ENCODE results near the gene RTN4IP1. TPM values are rescaled to one million over a fixed set of nuclear protein-coding genes. Genes with fewer than 3 reads are reported as not detected.
A peak's percentile ranks its signal among the peaks of the same experiment; 100 is the strongest.

The RTN4IP1 gene
- total RNA-seq, 1 experiment from 2014 or later, result 12.5 TPM

- Histone ChIP-seq H4K91ac (ENCODE audit: insufficient read length, low read depth, low read length) (no peak overlapping the region), H3K79me2 (ENCODE audit: insufficient read depth, low read length) (no peaks in the 10 kb centered on the region), H2BK5ac (ENCODE audit: insufficient read length, low read length) (no peak overlapping the region), H3K9ac (ENCODE audit: extremely low read depth, insufficient read length, low read length) (no peak overlapping the region), H3K4me2 (ENCODE audit: insufficient read depth, insufficient read length, low read length) (no peak overlapping the region), H4K5ac (ENCODE audit: insufficient read length, low read depth, low read length) (no peak overlapping the region), H3K23ac (ENCODE audit: insufficient read length, low read depth, low read length) (no peak overlapping the region), H3K27ac (ENCODE audit: insufficient read length, low read depth, low read length) (no peak overlapping the region), H2BK120ac (ENCODE audit: low read depth, low read length, poor library complexity, severe bottlenecking) (no peak overlapping the region), H3K56ac (ENCODE audit: insufficient read length, low read depth, low read length) (no peak overlapping the region), H3K4me1 (ENCODE audit: insufficient read depth, low read length) (no peaks in the 10 kb centered on the region), H4K8ac (replicated peaks; ENCODE audit: insufficient read length, low read depth, low read length) (no peak overlapping the region), H2AFZ (ENCODE audit: low read length) (no peak overlapping the region), H2BK12ac (ENCODE audit: insufficient read length, low read depth, low read length) (no peak overlapping the region), H3K27me3 (ENCODE audit: insufficient read depth, low read length) (no peaks in the 10 kb centered on the region), H3K4ac (ENCODE audit: low read depth, low read length) (no peak overlapping the region), H4K20me1 (ENCODE audit: control insufficient read depth, insufficient read depth, insufficient read length) (no peaks in the 10 kb centered on the region), H3K9me3 (ENCODE audit: control insufficient read depth, low read depth, low read length) (no peaks in the 10 kb centered on the region), H2AK5ac (ENCODE audit: insufficient read length, low read length) (no peak overlapping the region), H2BK20ac (ENCODE audit: low read depth, low read length, poor library complexity, severe bottlenecking) (no peak overlapping the region), H2BK15ac (ENCODE audit: low read depth, low read length) (no peak overlapping the region), H3T11ph (ENCODE audit: low read length) (no peak overlapping the region), H3K79me1 (ENCODE audit: insufficient read depth, low read depth, low read length, poor library complexity, severe bottlenecking) (no peaks in the 10 kb centered on the region), H3K18ac (ENCODE audit: insufficient read length, low read depth, low read length) (no peak overlapping the region), H3K23me2 (ENCODE audit: insufficient read length, low read depth, low read length, poor library complexity, severe bottlenecking) (no peaks in the 10 kb centered on the region), H3K14ac (ENCODE audit: insufficient read depth, low read length) (no peak overlapping the region)
- H3K27ac Mint-ChIP-seq, result peak overlapping the region in 1 of 3 experiments; percentile 47; a peak in 1 of 7 replicates
- no peak overlapping the region for H3K4me3 Mint-ChIP-seq
- WGBS (ENCODE audit: extremely low coverage, insufficient read length, low lambda C conversion rate), result no CpG with 5 or more reads among the region's 1 CpG
- DNase-seq, result no peak
- no peak for TF ChIP-seq CTCF (conservative IDR thresholded peaks at IDR 0.05)
- H3K9me3 Mint-ChIP-seq, result no peaks in the 10 kb centered on the region
- no peaks in the 10 kb centered on the region for H3K27me3 Mint-ChIP-seq (ENCODE audit: low read depth)
- peaks cover 8 to 10% of the 10 kb centered on the region in 2 experiments for H3K4me1 Mint-ChIP-seq
- no peaks in the 10 kb centered on the region for H3K36me3 Mint-ChIP-seq (ENCODE audit: insufficient read depth in 1 of 3, low read depth in 3 of 3)
These were observed 91.2 kb downstream of the RTN4IP1 start for GRCh38 chr6:106538145-106538544.

Data from H9 (cell line).